Fibroblast of pulmonary artery (primary cell): ENCODE results near the gene CERS5.

Experiments
- DNase-seq: peaks from one replicate; pipeline ENCODE4 v3.0.0-alpha.2; 2010; ENCODE audit warnings: low read depth
- H3K4me3 ChIP-seq: replicated peaks from 2 replicates; pipeline ENCODE4 v1.5.1; 2011; ENCODE audit warnings: low read depth, mild to moderate bottlenecking, control low read depth, low read length, moderate library complexity
- TF ChIP-seq, protein P1 (sequence below): IDR thresholded peaks from 2 replicates; pipeline ENCODE4 v1.5.1; 2011; ENCODE audit warnings: mild to moderate bottlenecking, control low read depth, low read length, inconsistent platforms; ENCODE audit errors: missing control alignments

The CERS5 gene

DNA sequence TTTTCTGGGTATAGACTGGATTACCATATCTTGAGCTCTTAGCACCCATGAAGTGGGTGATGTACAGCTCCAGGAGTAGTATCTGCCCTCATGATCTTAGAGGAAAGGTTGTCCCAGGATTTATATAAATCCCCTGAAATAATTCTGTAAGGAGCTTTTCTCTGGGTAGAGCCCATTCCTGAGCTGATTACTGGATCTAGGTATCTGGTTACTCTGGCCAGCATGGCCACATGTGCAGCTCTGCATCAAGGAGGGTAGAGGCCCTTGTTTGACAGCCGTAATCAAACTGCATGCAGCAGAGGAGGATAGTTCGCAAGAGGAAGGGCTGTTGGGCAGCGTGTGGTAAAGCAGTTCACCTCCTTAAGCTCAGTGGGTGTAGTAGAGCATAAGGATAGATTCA, 46.6 kb downstream of the CERS5 start:
- H3K4me3 ChIP-seq = no peak overlapping the region
- TF ChIP-seq, protein P1, sequence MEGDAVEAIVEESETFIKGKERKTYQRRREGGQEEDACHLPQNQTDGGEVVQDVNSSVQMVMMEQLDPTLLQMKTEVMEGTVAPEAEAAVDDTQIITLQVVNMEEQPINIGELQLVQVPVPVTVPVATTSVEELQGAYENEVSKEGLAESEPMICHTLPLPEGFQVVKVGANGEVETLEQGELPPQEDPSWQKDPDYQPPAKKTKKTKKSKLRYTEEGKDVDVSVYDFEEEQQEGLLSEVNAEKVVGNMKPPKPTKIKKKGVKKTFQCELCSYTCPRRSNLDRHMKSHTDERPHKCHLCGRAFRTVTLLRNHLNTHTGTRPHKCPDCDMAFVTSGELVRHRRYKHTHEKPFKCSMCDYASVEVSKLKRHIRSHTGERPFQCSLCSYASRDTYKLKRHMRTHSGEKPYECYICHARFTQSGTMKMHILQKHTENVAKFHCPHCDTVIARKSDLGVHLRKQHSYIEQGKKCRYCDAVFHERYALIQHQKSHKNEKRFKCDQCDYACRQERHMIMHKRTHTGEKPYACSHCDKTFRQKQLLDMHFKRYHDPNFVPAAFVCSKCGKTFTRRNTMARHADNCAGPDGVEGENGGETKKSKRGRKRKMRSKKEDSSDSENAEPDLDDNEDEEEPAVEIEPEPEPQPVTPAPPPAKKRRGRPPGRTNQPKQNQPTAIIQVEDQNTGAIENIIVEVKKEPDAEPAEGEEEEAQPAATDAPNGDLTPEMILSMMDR = no peak
- DNase-seq = no peak

DNA sequence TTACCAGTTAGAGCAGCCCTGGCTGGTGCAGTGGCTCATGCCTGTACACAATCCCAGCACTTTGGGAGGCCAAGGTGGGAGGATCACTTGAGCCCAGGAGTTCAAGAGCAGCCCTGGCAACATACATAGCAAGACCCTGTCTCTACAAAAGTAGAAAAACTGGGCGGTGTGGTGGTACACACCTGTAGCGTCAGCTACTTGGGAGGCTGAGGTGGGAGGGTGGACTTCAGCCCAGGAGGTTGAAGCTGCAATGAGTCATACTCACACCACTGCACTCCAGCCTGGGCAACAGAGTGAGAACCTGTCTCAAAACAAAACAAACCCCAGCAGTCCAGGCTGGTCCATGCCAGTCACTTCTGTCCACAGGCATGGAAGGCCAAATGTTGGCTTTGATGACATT, 47.8 kb downstream of the CERS5 start:
- H3K4me3 ChIP-seq = no peak overlapping the region
- TF ChIP-seq, protein P1 = no peak
- DNase-seq = no peak

DNA sequence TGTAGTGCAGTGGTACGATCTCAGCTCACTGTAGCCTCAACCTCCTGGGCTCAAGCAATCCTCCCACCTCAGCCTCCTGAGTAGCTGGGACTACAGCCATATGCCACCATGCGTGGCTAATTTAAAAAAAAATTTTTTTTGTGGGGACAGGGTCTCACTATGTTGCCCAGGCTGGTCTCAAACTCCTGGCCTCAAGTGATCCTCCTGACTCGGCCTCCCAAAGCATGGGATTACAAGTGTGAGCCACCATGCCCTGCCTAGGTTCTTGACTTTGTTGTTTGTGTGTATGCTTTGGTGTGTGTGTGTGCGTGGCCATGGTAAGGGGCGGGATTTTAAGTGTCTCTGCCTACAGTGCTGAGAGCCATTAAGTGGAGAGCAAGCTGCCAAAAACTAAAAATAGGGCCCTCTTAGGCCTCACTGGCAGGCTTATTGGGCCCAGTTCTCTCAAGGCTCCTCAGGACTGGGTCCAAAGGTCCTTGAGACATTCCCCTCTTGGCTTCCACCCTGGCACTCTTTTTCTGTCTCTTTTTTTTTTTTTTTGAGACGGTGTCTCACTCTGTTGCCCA, 50.0 kb downstream of the CERS5 start:
- H3K4me3 ChIP-seq = no peak overlapping the region
- TF ChIP-seq, protein P1 = no peak
- no peak for DNase-seq

DNA sequence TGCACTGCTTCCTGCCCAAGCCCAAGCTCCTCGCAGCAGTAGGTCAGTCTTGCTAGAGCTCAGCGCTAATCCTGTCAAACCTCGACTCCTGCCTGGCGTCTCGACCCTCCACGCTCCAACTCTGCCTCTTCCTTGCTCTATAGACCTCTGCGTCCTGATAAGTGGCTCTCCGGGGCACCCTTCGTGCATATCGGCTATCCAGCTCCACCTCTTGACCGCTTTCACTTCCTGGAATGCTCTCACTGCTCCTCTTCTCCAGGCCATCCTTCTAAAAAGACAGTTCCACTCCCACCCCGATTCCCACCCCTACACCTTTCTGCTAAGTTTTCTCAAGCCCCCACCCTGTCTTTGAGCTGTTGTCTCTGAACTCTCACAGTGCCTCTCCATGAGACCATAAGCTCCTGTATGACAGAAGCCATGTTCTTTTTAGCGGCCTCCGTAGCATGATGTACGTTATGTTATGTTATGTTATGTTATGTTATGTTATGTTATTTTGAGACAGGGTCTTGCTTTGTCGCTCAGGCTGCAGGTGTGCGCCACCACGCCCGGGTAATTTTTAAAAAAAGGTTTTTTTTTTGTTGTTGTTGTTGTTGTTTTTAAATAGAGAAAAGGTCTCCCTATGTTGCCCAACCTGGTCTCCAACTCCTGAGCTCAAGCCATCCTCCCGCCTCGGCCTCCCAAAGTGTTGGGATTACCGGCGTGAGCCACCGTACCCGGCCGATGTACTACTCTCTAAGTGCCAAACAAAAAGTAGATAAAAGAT, 54.5 kb downstream of the CERS5 start:
- DNase-seq = no peak
- H3K4me3 ChIP-seq = peak overlapping the region; percentile 82

DNA sequence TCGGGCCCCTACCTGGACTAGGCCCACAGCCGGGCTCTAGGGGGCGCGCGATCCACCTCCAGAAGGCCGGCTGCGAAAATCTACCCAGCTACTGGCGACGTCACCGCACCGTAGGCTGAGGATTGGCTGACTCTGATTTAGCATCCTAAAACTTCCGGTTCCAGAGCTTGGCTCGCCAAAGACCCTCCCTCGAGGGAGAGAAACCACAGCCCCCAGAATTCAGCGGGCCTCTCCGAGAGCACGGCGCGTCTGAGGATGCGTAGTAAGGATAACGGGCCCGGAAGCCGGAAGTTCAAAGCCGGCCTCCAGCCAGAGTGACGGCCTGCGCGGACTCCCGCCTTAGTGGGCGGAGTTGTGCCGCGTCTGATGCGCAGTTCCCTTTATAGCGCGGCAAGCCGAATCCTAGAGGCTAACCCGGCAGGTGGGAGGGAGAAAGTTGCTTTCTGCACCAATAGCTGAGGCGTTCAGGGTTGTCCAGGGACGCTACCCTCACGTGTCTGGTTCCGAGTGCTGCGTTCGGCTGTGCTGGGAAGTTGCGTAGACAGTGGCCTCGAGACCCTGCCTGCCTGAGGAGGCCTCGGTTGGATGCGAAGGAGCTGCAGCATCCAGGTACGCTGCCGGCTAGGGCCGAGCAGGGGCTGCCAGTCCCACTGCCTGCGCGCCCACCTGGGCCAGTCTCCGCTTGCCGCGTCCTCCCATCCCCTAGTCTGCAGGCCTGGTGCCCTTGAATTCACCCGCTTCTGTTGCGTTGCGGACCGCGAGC, 55.3 kb downstream of the CERS5 start, which contains the start of gene COX14:
Gene COX14, plus strand, starts transcription at position 544 of the 763 bp plus-strand sequence. CDS start 7,808 bp downstream, outside the sequence.
- TF ChIP-seq, protein P1 = peak; percentile 85
- DNase-seq = peak; percentile 100
- peak within 1 kb of the TSS; percentile 82 for H3K4me3 ChIP-seq

More for the DNA sequence above, 54.5 kb downstream of the CERS5 start:
- TF ChIP-seq, protein P1 = no peak

DNA sequence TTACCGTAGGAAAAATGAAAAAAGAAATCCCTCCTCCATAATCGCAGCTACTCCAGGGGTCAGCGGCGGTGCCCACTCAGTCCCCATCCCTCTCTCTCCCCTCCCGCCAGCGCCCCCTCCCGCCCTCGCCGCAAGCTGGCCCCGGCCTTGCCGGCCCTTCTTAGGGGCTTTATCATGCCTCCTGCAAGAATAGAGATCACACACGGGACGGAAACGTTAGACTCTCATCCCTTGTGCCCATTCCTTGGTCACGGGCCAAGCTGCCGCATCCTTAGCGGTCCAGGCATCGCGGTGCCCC, 55.8 kb downstream of the CERS5 start:
- DNase-seq = no peak
- peak overlapping the region; percentile 29 for H3K4me3 ChIP-seq
- TF ChIP-seq, protein P1 = no peak
